GM04504 (cell line): ENCODE data around the gene PPTC7.
"Not testable (repeated sequence)": the region's sequence is repeated elsewhere in the genome, so short reads cannot be mapped to it uniquely, and the experiment has no call there.

Experiments
- DNase-seq: peaks from one replicate; pipeline ENCODE4 v3.0.0-alpha.2; 2012; ENCODE audit warnings: low read depth

The PPTC7 gene

DNA sequence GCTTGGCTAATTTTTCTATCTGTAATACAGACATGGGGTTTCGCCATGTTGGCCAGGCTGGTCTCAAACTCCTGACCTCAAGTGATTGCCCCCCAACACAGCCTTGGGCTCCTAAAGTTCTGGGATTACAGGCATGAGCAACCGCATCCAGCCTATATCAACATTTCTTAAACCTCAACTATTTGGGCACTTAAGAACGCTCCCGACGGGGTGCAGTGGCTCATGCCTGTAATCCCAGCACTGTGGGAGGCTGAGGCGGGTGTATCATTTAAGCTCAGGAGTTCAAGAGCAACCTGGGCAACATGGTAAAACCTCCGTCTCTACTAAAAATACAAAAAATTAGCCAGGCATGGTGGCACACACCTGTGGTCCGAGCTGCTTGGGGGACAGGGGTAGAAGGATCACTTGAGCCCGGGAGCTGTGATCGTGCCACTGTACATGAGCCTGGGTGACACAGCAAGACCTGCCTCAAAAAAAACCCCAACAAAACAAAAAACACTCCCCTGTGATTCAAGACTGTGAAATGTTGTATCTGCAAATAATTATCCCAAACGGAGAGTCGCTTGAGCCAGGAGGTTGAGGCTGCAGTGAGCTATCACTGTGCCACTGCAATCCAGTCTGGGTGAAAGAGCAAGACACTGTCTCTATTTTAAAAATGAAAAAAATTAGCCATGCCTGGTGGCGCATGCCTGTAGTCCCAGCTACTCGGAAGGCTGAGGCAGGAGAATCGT lies 21.5 kb downstream of the PPTC7 start:
- DNase-seq, result peak; percentile 62

DNA sequence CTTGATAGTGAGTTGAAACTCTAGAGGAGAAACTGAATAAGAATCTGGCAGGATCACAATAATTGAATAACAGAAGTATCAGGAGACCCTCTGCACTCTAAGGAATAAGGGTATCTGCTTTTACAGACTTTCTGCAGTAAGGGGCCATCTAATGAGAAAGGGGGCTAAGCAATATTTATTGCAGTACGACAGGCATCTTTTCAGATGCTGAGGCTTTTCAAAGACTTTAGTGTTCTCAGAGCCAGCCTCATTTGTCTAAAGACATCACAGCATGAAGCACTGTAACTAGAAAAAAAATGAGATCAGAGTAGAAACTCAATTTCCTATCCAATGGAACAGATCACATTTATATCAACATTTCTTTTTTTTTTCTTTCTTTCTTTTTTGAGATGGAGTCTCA lies 22.2 kb downstream of the PPTC7 start:
- DNase-seq, result no peak

DNA sequence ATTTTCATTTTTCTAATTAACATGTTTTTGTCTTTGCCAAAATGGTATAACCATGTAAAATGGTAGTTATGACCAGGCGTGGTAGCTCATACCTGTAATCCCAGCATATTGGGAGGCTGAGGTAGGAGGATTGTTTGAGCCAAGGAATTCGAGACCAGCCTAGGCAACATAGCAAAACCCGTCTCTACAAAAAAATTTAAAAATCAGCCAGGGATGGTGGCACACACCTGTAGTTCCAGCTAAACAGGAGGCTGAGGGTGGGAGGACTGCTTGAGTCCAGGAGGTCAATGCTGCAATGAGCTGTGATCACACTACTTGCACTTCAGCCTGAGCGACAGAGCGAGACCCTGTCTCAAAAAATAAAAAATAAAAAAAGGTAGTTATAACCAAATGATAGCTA lies 23.1 kb downstream of the PPTC7 start:
- no peak for DNase-seq

- not testable (repeated sequence) for DNase-seq
Measured at GRCh38 chr12:110558945-110559344, 24.2 kb downstream of the PPTC7 start.

- no peak for DNase-seq
Measured at GRCh38 chr12:110557300-110557699, 25.8 kb downstream of the PPTC7 start.

DNA sequence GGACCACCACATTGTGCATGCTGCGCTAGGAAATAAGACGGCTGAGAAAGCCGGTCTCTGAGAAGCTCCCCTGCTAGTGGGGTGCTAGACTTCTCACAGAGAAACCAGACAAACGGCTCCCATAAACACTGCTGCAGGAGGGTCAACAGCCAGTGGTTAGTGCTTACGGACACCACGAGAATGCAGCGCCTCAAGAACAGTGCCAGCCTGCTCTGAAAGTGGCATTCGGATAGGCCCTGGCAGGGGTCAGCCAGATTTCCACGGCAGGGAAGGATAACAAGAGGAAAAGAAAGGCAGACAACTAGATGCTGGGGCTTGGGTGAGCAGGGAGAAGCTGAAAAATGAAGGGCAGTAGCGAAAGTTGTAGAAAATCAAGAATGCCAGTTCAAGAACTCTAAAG lies 26.4 kb downstream of the PPTC7 start:
- DNase-seq, result no peak

DNA sequence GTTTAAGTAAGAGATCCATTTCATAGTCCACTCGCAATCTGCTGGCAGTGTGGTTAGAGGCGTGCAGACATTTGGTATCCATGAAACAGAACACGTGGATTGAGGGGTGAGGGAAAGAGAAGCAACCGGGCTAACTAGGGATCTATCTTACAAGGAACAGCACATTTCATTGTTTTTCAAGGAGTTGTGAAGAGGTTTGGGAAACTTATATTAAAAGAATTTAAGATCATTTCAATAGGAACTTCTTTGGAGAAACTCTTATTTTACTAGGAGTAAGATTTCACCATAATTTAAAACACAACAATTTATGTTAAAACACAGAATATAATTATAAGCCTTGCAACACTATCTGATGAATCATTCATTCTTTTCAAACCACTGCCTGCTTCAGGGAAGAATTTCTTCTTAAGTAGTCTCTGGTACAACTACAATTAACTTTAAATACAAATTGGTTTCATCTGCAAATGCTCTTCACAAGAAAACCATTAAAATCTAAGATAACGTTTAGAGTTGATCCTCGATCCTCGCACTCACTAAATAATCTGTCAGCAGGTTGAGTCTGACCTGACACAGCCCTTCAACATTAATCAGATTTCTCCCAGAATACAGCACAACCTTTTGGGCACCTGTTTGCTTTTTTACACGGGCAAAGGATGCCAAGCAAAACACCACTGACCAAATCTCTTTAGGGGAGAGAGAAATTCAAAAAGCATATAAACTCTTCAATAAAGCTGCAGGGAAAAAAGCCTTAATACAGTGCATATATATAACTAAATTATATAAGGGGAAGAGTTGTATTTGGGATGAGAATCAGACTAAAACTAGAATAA lies 27.3 kb downstream of the PPTC7 start:
- DNase-seq, result no peak

GRCh38 chr12:110554184-110554583 lies 28.9 kb downstream of the PPTC7 start:
- DNase-seq, result no peak

DNA sequence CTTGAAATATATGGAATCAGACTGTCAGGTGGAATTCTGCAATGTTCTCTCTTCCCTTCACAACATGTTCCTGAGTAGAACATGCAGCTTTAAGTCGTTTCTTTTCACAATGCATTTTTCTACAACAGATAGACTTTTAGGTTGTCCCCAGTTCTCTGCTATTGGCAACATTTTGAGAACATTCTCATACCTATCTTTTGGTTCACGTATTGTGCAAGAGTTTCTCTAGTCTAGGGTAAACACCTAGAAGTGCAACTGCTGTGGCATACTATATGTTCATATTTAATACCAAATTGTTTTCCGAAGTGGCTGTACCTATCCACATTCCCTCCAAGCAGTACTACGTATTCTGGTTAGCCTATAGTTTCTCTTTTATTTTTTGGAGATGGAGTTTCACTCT lies 32.1 kb downstream of the PPTC7 start:
- DNase-seq, result no peak

GRCh38 chr12:110549716-110550115 lies 33.4 kb downstream of the PPTC7 start:
- no peak for DNase-seq

GRCh38 chr12:110548678-110549077 lies 34.4 kb downstream of the PPTC7 start:
- DNase-seq, result no peak

- DNase-seq, result no peak
Measured at GRCh38 chr12:110547090-110547489, 36.0 kb downstream of the PPTC7 start.

DNA sequence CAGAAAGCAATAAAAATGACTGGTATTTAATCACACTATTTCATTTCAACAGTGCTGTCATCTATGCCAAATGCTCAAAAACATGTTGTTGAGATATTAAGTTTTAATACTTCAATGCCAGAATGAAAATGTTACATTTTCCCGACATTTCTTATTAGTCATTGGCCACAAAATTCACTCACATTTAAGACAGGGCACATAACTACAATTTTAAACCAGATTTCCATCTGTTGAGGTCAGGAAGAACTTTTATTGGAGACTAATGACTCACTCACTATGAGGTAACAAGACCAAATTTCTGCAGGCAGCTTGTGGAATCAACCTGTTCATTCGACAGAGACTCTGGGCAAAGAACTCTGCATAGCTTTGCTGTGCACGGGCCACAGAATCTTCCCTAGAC lies 36.8 kb downstream of the PPTC7 start:
- DNase-seq, result peak; percentile 81

GRCh38 chr12:110545812-110546211 lies 37.3 kb downstream of the PPTC7 start:
- no peak for DNase-seq

DNA sequence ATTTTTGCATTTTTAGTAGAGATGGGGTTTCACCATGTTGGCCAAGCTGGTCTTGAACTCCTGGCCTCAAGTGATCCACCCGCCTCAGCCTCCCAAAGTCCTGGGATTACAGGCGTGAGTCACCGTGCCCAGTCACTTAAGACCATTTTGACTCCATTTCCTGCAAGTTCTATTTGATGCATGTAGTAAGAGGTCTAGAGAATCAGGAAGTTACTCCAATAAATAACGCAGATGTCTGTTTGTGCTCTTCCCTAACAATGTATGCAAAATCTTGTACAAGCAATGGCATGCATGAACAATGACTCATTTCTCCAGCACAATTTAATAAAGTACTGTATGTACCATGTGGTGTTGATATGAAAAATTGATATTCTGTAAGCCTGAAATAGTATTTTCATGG lies 37.9 kb downstream of the PPTC7 start:
- not testable (repeated sequence) for DNase-seq

GRCh38 chr12:110543965-110544364 lies 39.2 kb downstream of the PPTC7 start:
- no peak for DNase-seq

GRCh38 chr12:110543252-110543959 lies 39.7 kb downstream of the PPTC7 start:
- no peak for DNase-seq

- DNase-seq, result no peak
Measured at GRCh38 chr12:110540048-110540447, 43.1 kb downstream of the PPTC7 start.

DNA sequence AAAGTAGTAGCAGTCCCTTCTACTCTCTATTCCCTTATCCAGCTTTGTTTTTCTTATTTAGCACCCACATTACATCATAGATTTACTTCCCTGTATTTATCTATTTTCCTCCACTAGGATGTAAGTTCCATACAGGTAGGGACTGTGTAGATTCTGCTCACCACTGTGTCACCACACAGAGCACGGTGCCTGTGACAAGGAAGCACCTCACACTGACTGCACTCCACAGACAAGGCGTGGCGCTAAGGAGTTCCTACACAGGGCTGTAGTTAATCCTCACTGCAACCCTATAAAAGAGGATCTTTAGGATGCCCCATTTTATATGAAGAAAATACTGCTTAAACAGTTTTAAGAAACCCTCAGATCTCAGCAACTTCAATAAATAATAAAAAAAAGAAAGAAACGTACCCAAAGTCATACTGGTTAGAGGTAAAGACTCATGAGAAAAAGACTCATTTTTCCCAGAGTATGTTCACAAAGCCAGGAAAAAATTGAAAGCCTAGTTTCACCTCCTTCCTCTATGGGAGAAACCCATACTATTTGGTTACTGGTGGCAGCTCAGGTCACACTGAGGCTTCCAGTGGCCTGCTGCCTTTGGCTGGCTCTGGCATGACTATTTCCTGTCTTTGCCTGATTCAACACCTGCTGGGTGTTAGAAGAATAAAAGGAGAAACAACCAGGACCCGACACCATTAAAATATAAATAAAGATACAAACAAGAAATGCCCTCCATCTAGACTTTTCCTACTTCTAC lies 44.1 kb downstream of the PPTC7 start:
- DNase-seq, result no peak

DNA sequence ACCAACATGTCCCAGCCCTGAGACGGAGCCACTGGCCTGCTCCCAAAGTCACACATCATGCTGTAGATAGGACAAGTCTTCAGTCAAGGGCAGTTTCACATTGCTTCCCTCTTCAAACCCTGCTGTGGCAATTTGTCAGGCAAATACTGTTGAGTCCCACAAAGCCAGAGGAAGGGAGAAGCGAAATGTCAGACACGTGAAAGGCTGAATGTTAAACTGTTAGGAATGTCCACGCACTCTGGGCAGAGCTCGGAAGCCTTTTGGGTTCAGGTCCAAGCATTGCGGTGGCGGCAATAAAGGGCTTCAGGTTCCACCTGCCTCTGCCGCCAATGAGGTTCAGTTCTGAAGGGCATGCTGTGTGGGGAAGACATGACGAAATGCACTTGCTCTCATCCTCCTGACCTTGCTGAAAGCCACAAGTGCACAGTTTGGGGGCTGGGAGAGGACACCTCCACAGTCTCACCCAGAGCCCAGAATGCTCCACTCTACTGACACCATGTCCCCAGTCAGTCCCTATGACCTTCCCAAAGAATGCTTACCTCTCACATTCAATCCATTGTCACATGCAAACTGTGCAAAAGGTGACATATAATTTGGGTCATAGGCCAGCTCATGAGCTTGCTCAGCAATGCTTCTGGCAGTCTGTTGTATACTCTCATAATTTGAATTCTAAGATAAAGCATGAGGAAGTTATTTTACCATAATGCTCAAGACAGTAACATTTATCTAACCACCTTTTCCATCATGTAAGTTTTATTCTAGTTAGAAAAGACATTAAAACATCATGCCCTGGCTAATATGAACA lies 45.3 kb downstream of the PPTC7 start:
- no peak for DNase-seq
